ENCODE results near the gene HAUS6. TPM values are rescaled to one million over a fixed set of nuclear protein-coding genes. Genes with fewer than 3 reads are reported as not detected.
"Not testable (repeated sequence)": the region's sequence is repeated elsewhere in the genome, so short reads cannot be mapped to it uniquely, and the experiment has no call there.

HAUS6 gene
- total and polyA plus RNA-seq, 2 of the 13 experiments (the other 11 are each of a cell fraction or from before 2014, with no cell fraction given), result 9.8 to 31.1 TPM

DNA sequence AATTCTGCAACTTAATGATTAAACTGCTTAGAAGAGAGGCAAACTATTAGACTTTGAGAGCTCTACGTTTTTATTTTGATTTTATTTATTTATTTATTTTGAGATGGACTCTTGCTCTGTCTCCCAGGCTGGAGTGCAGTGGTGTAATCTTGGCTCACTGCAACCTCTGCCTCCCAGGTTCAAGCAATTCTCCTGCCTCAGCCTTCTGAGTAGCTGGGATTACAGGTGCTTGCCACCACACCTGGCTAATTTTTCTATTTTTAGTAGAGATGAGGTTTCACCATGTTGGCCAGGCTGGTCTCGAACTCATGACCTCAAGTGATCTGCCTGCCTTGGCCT lies 49.4 kb upstream of the HAUS6 start (continued):
- TF ChIP-seq, protein P1, sequence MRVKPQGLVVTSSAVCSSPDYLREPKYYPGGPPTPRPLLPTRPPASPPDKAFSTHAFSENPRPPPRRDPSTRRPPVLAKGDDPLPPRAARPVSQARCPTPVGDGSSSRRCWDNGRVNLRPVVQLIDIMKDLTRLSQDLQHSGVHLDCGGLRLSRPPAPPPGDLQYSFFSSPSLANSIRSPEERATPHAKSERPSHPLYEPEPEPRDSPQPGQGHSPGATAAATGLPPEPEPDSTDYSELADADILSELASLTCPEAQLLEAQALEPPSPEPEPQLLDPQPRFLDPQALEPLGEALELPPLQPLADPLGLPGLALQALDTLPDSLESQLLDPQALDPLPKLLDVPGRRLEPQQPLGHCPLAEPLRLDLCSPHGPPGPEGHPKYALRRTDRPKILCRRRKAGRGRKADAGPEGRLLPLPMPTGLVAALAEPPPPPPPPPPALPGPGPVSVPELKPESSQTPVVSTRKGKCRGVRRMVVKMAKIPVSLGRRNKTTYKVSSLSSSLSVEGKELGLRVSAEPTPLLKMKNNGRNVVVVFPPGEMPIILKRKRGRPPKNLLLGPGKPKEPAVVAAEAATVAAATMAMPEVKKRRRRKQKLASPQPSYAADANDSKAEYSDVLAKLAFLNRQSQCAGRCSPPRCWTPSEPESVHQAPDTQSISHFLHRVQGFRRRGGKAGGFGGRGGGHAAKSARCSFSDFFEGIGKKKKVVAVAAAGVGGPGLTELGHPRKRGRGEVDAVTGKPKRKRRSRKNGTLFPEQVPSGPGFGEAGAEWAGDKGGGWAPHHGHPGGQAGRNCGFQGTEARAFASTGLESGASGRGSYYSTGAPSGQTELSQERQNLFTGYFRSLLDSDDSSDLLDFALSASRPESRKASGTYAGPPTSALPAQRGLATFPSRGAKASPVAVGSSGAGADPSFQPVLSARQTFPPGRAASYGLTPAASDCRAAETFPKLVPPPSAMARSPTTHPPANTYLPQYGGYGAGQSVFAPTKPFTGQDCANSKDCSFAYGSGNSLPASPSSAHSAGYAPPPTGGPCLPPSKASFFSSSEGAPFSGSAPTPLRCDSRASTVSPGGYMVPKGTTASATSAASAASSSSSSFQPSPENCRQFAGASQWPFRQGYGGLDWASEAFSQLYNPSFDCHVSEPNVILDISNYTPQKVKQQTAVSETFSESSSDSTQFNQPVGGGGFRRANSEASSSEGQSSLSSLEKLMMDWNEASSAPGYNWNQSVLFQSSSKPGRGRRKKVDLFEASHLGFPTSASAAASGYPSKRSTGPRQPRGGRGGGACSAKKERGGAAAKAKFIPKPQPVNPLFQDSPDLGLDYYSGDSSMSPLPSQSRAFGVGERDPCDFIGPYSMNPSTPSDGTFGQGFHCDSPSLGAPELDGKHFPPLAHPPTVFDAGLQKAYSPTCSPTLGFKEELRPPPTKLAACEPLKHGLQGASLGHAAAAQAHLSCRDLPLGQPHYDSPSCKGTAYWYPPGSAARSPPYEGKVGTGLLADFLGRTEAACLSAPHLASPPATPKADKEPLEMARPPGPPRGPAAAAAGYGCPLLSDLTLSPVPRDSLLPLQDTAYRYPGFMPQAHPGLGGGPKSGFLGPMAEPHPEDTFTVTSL (CRISPR knock-in tag; IDR thresholded peaks at IDR 0.05; ENCODE audit: borderline replicate concordance), result 0 out of 2 replicates have a peak, but pooled peaks have one; percentile 3
- TF ChIP-seq ATF1 (CRISPR knock-in tag; IDR thresholded peaks at IDR 0.05), result 0 out of 2 replicates have a peak, but pooled peaks have one; percentile 8
- TF ChIP-seq, protein P2, sequence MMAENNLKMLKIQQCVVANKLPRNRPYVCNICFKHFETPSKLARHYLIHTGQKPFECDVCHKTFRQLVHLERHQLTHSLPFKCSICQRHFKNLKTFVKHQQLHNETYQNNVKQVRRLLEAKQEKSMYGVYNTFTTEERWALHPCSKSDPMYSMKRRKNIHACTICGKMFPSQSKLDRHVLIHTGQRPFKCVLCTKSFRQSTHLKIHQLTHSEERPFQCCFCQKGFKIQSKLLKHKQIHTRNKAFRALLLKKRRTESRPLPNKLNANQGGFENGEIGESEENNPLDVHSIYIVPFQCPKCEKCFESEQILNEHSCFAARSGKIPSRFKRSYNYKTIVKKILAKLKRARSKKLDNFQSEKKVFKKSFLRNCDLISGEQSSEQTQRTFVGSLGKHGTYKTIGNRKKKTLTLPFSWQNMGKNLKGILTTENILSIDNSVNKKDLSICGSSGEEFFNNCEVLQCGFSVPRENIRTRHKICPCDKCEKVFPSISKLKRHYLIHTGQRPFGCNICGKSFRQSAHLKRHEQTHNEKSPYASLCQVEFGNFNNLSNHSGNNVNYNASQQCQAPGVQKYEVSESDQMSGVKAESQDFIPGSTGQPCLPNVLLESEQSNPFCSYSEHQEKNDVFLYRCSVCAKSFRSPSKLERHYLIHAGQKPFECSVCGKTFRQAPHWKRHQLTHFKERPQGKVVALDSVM (CRISPR knock-in tag; IDR thresholded peaks at IDR 0.05), result peak; percentile 1
- TF ChIP-seq GATAD2A (CRISPR knock-in tag; IDR thresholded peaks at IDR 0.05), result 0 out of 2 replicates have a peak, but pooled peaks have one; percentile 8
- TF ChIP-seq, protein P3, sequence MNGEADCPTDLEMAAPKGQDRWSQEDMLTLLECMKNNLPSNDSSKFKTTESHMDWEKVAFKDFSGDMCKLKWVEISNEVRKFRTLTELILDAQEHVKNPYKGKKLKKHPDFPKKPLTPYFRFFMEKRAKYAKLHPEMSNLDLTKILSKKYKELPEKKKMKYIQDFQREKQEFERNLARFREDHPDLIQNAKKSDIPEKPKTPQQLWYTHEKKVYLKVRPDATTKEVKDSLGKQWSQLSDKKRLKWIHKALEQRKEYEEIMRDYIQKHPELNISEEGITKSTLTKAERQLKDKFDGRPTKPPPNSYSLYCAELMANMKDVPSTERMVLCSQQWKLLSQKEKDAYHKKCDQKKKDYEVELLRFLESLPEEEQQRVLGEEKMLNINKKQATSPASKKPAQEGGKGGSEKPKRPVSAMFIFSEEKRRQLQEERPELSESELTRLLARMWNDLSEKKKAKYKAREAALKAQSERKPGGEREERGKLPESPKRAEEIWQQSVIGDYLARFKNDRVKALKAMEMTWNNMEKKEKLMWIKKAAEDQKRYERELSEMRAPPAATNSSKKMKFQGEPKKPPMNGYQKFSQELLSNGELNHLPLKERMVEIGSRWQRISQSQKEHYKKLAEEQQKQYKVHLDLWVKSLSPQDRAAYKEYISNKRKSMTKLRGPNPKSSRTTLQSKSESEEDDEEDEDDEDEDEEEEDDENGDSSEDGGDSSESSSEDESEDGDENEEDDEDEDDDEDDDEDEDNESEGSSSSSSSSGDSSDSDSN (CRISPR knock-in tag; IDR thresholded peaks at IDR 0.05), result peak; percentile 5; the same call in 1 of the 2 replicates
- TF ChIP-seq, protein P4, sequence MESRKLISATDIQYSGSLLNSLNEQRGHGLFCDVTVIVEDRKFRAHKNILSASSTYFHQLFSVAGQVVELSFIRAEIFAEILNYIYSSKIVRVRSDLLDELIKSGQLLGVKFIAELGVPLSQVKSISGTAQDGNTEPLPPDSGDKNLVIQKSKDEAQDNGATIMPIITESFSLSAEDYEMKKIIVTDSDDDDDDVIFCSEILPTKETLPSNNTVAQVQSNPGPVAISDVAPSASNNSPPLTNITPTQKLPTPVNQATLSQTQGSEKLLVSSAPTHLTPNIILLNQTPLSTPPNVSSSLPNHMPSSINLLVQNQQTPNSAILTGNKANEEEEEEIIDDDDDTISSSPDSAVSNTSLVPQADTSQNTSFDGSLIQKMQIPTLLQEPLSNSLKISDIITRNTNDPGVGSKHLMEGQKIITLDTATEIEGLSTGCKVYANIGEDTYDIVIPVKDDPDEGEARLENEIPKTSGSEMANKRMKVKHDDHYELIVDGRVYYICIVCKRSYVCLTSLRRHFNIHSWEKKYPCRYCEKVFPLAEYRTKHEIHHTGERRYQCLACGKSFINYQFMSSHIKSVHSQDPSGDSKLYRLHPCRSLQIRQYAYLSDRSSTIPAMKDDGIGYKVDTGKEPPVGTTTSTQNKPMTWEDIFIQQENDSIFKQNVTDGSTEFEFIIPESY (CRISPR knock-in tag; IDR thresholded peaks at IDR 0.05), result 0 out of 2 replicates have a peak, but pooled peaks have one; percentile 2
- TF ChIP-seq FOXK2 (IDR thresholded peaks at IDR 0.05), result peak; percentile 24; the same call in 1 of the 2 replicates
- TF ChIP-seq FOXP1 (IDR thresholded peaks at IDR 0.05), result not testable (repeated sequence)
- peak; percentile 3; the same call in 1 of the 2 replicates for TF ChIP-seq FOXP1 (CRISPR knock-in tag; IDR thresholded peaks at IDR 0.05)
- TF ChIP-seq, protein P5, sequence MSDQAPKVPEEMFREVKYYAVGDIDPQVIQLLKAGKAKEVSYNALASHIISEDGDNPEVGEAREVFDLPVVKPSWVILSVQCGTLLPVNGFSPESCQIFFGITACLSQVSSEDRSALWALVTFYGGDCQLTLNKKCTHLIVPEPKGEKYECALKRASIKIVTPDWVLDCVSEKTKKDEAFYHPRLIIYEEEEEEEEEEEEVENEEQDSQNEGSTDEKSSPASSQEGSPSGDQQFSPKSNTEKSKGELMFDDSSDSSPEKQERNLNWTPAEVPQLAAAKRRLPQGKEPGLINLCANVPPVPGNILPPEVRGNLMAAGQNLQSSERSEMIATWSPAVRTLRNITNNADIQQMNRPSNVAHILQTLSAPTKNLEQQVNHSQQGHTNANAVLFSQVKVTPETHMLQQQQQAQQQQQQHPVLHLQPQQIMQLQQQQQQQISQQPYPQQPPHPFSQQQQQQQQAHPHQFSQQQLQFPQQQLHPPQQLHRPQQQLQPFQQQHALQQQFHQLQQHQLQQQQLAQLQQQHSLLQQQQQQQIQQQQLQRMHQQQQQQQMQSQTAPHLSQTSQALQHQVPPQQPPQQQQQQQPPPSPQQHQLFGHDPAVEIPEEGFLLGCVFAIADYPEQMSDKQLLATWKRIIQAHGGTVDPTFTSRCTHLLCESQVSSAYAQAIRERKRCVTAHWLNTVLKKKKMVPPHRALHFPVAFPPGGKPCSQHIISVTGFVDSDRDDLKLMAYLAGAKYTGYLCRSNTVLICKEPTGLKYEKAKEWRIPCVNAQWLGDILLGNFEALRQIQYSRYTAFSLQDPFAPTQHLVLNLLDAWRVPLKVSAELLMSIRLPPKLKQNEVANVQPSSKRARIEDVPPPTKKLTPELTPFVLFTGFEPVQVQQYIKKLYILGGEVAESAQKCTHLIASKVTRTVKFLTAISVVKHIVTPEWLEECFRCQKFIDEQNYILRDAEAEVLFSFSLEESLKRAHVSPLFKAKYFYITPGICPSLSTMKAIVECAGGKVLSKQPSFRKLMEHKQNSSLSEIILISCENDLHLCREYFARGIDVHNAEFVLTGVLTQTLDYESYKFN (CRISPR knock-in tag; conservative IDR thresholded peaks at IDR 0.05), result peak; percentile 55; the same call in 1 of the 2 replicates
- 0 out of 2 replicates have a peak, but pooled peaks have one; percentile 7 for TF ChIP-seq NCOA1 (CRISPR knock-in tag; IDR thresholded peaks at IDR 0.05)
- TF ChIP-seq HOXA5 (CRISPR knock-in tag; IDR thresholded peaks at IDR 0.05), result peak; percentile 7; the same call in 1 of the 2 replicates
- TF ChIP-seq ZBTB3 (CRISPR knock-in tag; IDR thresholded peaks at IDR 0.05; ENCODE audit: borderline replicate concordance, low read depth), result 0 out of 2 replicates have a peak, but pooled peaks have one; percentile 35

Data from HepG2 (cell line).